HepG2 (cell line): Measurements from ENCODE around the gene VAV2.

Experiments used
- CTCF ChIP-seq: sonication (generic); formaldehyde crosslinking; IDR thresholded peaks from 2 replicates; pipeline ENCODE4 v1.5.0; 2020; ENCODE audit warnings: mild to moderate bottlenecking, missing genetic modification reagents, moderate library complexity
- RBFOX2 ChIP-seq: fragments of 200-400 bp; formaldehyde crosslinking; IDR thresholded peaks from 2 replicates; pipeline ENCODE4 v1.6.1; 2017; ENCODE audit warnings: low read depth, mild to moderate bottlenecking, low read length

GRCh38 chr9:133873009-133873408, 119.1 kb downstream of the VAV2 start:
- TF ChIP-seq RBFOX2 (no peak), CTCF (CRISPR knock-in tag) (no peak)
